ENCODE data around the gene RPS27A.

DNA sequence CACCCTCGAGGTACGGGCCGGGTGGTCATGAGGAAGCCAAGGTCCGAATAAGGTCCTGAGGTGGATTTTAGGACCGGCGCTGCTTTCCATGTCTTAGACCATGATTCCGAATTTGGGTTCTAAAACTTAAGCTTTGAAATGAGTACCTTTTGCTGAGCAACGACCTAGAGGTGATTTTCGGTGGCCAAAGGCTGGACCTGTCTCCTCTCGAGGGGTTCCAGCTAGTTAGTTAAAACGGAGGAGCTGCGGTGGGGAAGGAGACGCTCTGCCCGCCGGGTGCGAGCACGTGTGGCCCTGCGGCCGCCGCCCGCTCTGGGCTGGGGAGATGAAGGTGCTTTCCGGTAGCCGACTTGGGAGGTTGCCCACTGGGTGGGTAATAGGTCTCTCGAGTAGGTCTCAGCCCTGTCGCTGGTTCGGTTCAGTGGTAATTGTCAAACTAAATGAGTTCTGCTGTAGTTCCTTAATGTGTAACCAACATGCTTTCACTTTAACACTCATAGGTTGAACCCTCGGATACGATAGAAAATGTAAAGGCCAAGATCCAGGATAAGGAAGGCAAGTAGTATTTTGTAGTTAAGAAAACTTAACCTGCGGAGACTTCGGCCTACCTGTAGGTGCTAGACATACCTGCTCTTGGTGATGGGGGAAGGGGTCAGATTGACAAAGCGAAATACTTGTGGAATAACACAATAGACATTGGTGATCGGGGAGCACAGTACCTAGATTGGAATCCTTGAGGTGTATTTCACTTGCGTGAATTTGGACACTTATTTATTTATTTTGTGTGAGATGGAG lies 572 bp downstream of the RPS27A start:
- TF ChIP-seq, protein P1, sequence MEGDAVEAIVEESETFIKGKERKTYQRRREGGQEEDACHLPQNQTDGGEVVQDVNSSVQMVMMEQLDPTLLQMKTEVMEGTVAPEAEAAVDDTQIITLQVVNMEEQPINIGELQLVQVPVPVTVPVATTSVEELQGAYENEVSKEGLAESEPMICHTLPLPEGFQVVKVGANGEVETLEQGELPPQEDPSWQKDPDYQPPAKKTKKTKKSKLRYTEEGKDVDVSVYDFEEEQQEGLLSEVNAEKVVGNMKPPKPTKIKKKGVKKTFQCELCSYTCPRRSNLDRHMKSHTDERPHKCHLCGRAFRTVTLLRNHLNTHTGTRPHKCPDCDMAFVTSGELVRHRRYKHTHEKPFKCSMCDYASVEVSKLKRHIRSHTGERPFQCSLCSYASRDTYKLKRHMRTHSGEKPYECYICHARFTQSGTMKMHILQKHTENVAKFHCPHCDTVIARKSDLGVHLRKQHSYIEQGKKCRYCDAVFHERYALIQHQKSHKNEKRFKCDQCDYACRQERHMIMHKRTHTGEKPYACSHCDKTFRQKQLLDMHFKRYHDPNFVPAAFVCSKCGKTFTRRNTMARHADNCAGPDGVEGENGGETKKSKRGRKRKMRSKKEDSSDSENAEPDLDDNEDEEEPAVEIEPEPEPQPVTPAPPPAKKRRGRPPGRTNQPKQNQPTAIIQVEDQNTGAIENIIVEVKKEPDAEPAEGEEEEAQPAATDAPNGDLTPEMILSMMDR (IDR thresholded peaks at IDR 0.05), result no peak
- TF ChIP-seq POLR2A (IDR thresholded peaks at IDR 0.05) (no peak), POLR2AphosphoS5 (IDR thresholded peaks at IDR 0.05) (peak in 1 of 3 donors; percentile 4)
